Activated T-cell treated with anti-CD3 and anti-CD28 coated beads for 4 hours (primary cell): ENCODE measurements around the gene ZNF454.

Experiments
- DNase-seq: peaks from one replicate; pipeline ENCODE4 v3.0.0-alpha.2; 2020

The ZNF454 gene

DNA sequence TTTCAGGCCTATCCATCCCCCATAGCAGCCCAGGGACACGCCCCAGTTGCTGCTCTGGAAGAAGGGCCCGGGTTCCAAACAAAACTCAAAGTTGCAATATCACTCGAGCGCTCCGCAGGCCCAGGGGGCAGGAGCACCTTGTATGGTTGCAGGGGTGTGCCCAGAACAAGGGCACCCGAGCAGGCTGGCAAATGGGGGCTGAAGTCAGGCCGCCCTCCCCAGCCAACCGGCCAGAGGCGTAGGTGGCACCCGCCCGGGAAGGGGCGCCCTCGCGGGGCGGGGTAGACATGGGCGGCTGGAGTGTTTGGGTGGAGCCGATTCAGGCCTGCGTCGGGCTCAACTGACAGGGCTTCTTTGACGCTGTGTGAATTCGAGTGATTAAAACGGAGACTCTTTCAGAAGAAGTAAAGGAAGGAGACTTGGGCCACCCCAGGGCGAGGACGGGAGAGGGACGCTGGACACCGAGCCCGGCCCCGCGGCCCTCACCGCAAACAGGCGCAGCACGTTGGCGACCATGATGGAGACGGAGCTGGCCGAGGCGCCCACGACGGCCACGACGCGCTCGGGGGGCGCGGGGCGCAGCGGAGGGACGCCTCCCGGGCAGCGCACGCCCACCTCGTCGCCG, 53.1 kb downstream of the ZNF454 start:
- no peak for DNase-seq

DNA sequence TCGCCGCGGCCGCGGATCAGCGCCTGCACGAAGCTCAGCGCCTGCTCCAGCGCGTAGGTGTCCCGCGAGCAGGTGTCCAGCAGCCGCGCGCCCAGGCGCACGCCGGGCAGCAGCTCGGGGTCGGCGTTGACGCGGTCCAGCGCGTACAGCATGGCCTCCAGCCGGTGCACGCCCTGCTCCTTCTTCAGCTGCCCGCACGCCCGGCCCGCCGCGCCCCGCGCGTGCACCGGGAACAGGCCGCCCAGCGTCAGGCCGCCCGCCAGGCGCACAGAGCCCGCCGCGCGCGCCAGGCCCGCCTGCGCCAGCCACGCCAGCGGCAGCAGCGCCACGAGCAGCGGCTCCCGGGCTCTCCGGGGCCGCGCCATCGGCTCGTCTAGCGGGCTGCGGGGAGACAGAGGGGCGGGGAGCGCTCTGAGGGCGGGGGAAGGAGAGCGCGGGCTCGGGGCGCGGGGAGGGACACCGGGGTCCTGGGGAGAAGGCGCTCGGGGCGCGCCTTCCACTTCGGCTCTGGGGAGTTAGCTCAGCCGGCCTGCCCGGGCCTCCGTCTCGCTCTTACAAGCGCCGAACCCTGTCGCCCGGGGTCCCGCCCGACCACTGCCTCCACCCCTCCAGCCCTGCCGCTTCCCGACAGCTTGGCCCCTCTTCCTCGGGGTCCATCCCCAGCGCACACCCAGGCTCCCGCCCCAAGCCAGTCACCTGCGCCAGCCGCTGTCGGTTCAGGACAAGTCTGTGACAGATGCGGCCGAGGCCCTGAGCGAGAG, 53.8 kb downstream of the ZNF454 start, which contains the start of gene GRM6:
TSS of gene GRM6 (minus strand) at position 741 of the 761 bp plus-strand sequence. CDS start at position 365, 376 bp downstream.
- DNase-seq, result no peak

DNA sequence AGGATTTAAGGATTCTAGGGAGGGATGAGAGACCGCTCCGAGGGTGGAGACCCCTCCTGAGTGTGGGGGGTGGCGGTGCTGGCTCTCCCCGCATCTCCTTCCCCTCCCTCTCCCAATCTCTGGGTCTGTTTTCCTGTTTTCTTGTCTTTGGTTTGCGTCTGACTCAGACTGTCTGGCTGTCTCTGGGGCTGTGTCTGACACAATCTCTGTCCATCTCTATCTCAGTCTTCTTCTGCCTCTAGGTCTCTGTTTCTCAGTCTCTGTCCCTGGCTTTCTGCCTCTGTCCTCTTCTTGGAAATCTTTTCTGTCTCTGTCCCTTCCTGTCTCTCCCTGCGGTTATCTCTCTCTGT, 54.3 kb downstream of the ZNF454 start:
- no peak for DNase-seq

DNA sequence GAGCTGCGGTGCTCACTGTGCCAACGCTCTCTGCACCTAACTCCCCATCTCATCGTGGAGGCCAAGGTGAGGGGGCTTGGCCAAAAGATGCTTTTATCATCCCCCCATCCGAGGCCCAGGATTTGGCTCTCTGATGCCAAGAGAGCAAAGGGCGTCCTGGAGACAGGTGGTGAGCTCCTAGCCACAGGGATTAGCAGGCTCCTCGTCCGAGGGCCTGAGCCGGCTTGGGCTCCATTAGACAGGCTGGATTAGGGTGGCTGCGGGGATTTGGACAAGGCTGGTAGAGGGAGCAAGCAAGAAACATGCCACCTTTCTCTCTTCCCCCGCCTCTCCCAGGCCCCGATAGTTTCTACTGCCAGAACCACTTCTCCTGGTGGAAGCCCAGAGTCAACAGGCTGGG, 55.2 kb downstream of the ZNF454 start:
- DNase-seq, result no peak

DNA sequence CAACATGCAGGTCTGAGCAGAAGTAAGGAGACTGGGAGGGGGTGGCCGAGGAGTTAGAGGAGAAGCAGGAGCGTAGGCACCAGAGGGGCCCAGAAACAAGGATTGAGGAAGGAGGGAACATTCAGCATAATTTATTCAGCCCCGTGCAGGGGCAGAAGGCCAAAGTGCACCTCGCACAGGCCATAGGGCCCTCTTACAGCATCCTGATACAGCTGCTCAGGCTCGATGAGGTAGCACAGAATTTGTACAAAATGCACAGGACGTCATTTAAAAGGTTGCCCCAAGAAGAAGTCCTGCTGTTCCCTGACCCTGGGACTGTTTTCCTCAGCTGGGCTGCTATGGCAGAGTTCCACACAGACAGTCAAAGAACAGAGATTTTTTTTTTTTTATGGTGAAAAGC, 56.2 kb downstream of the ZNF454 start:
- DNase-seq, result no peak

DNA sequence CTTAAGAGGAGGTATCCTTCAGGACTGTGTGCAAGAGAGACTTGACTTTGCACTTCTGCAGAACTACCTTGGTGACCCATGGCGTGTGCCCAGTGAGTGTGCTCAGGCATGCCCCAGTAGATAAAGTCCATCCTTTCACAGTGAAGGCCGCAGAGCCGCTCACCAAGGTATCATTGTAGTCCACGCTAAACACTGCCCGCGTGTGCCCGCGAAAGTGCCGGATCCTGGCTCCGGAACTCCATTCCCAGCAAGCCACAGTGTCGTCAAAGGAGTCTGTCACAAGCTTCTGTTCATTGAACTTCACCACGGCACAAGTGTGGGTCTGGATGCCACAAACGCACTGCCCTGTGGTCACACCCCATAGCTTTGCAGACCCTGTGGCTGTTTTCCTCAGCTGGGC, 57.4 kb downstream of the ZNF454 start:
- no peak for DNase-seq

DNA sequence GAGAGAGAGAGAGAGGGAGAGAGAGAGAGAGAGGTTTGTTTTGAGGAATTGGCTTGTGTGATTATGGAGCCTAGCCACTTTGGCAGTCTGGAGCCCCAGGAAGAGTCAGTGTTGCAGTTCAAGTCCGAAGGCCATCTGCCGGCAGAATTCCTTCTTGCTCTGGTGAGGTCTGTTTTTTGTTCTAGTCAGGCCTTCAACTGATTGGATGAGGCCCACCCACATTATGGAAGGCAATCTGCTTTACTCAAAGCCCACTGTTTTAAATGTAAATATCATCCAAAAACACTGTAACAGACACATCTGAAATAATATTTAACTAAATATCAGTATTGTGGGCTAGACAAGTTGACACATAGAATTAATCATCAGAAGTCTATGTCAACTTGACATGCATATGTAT, 65.6 kb downstream of the ZNF454 start:
- no peak for DNase-seq

DNA sequence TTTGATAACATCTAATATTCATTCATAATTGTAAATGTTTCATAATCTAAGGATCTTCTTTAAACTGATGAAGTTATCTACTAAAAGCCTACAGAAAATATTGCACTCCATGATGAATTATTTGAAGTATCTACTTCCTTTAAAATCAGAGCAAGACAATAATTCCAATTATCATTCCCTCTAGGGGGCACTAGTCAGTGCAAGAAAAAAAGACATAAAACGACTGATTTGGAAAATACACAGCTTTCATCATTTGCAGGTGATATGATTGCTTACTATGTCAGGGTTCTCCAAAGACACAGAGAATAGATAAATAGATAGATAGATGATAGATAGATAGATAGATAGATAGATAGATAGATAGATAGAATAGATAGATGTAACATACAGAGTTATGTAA, 67.7 kb downstream of the ZNF454 start:
- DNase-seq, result no peak
